Measurements from ENCODE around the gene PTMA. TPM values are rescaled to one million over a fixed set of nuclear protein-coding genes. Genes with fewer than 3 reads are reported as not detected.

Gene PTMA
- polyA plus RNA-seq, 3 donors = 1,062 to 1,127 (median 1,072) TPM

DNA sequence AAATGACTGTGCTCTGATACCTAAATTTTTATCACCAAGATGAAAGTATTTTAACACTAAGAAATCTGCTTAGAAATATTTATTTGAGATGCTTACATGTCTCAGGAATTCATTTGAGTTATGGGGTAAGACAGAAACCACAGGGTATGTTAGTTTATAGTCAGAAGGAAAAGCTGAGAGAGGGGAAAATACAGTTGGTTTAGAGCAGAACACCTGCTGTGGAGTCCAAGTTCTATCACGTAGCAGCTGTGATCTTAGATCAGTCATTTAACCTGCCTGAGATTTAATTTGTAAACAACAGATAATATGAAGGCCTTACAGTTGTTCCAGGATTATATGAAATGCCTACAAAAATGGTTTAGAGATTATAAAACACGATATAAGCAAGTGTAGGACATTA lies 43.7 kb downstream of the PTMA start:
- H3K4me1 ChIP-seq (ENCODE audit: control insufficient read depth in 1 of 2, insufficient read depth in 2 of 2, low read length in 2 of 2) = no peaks in the 10 kb centered on the region
- Mint-ChIP-seq H3K27ac (no peak overlapping the region), H3K4me3 (no peak overlapping the region), H3K4me1 (no peaks in the 10 kb centered on the region), H3K9me3 (peaks cover 0 to 2% (median 0%) of the 10 kb centered on the region in 7 donors), H3K36me3 (no peaks in the 10 kb centered on the region), H3K27me3 (ENCODE audit: low read depth in 3 of 3) (peaks cover 0 to 3% (median 0%) of the 10 kb centered on the region in 3 donors)
- H3K9ac ChIP-seq (ENCODE audit: insufficient read depth, low read length, poor library complexity, severe bottlenecking) = no peak overlapping the region
- no peak overlapping the region for H3K4me2 ChIP-seq (replicated peaks; ENCODE audit: extremely low read depth, low read length, poor library complexity, severe bottlenecking)
- no peak overlapping the region for H2AFZ ChIP-seq (ENCODE audit: insufficient read depth, low read depth, low read length, poor library complexity, severe bottlenecking)
- no peak overlapping the region for H3K4me3 ChIP-seq (replicated peaks in 1 of 3; ENCODE audit: low read depth in 2 of 3, low read length in 3 of 3)
- no peaks in the 10 kb centered on the region for H3K79me2 ChIP-seq (ENCODE audit: insufficient read depth, low read length)
- DNase-seq = no peak
- no peaks in the 10 kb centered on the region for H4K20me1 ChIP-seq (ENCODE audit: insufficient read depth, low read length)
- intact Hi-C loops (cut with micrococcal nuclease) = no loop called here
- WGBS (ENCODE audit: insufficient coverage) = no CpG with 5 or more reads among the region's 2 CpGs
- no peaks in the 10 kb centered on the region for H3K9me3 ChIP-seq (replicated peaks in 1 of 2; ENCODE audit: control insufficient read depth in 1 of 2, insufficient read depth in 1 of 2, low read length in 2 of 2)
- H3K27me3 ChIP-seq (ENCODE audit: control insufficient read depth in 2 of 2, insufficient read depth in 2 of 2, low read length in 2 of 2) = no peaks in the 10 kb centered on the region
- TF ChIP-seq, protein P1, sequence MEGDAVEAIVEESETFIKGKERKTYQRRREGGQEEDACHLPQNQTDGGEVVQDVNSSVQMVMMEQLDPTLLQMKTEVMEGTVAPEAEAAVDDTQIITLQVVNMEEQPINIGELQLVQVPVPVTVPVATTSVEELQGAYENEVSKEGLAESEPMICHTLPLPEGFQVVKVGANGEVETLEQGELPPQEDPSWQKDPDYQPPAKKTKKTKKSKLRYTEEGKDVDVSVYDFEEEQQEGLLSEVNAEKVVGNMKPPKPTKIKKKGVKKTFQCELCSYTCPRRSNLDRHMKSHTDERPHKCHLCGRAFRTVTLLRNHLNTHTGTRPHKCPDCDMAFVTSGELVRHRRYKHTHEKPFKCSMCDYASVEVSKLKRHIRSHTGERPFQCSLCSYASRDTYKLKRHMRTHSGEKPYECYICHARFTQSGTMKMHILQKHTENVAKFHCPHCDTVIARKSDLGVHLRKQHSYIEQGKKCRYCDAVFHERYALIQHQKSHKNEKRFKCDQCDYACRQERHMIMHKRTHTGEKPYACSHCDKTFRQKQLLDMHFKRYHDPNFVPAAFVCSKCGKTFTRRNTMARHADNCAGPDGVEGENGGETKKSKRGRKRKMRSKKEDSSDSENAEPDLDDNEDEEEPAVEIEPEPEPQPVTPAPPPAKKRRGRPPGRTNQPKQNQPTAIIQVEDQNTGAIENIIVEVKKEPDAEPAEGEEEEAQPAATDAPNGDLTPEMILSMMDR (IDR thresholded peaks at IDR 0.05) = no peak
- H3K36me3 ChIP-seq (replicated peaks in 1 of 2; ENCODE audit: control insufficient read depth in 1 of 2, insufficient read depth in 2 of 2, low read length in 2 of 2) = no peaks in the 10 kb centered on the region
- no peak overlapping the region for H3K27ac ChIP-seq (ENCODE audit: low read depth in 1 of 2, low read length in 2 of 2)

GRCh38 chr2:231761735-231762134 lies 53.4 kb downstream of the PTMA start:
- Histone ChIP-seq H3K9ac (ENCODE audit: insufficient read depth, low read length, poor library complexity, severe bottlenecking) (no peak overlapping the region), H3K4me2 (replicated peaks; ENCODE audit: extremely low read depth, low read length, poor library complexity, severe bottlenecking) (no peak overlapping the region), H3K4me1 (ENCODE audit: control insufficient read depth in 1 of 2, insufficient read depth in 2 of 2, low read length in 2 of 2) (no peaks in the 10 kb centered on the region), H3K27me3 (ENCODE audit: control insufficient read depth in 2 of 2, insufficient read depth in 2 of 2, low read length in 2 of 2) (no peaks in the 10 kb centered on the region), H3K27ac (ENCODE audit: low read depth in 1 of 2, low read length in 2 of 2) (no peak overlapping the region), H2AFZ (ENCODE audit: insufficient read depth, low read depth, low read length, poor library complexity, severe bottlenecking) (no peak overlapping the region), H3K4me3 (replicated peaks in 1 of 3; ENCODE audit: low read depth in 2 of 3, low read length in 3 of 3) (no peak overlapping the region), H3K79me2 (ENCODE audit: insufficient read depth, low read length) (no peaks in the 10 kb centered on the region), H4K20me1 (ENCODE audit: insufficient read depth, low read length) (no peaks in the 10 kb centered on the region), H3K9me3 (replicated peaks in 1 of 2; ENCODE audit: control insufficient read depth in 1 of 2, insufficient read depth in 1 of 2, low read length in 2 of 2) (no peaks in the 10 kb centered on the region), H3K36me3 (replicated peaks in 1 of 2; ENCODE audit: control insufficient read depth in 1 of 2, insufficient read depth in 2 of 2, low read length in 2 of 2) (no peaks in the 10 kb centered on the region)
- Mint-ChIP-seq H3K4me1 (no peaks in the 10 kb centered on the region), H3K36me3 (peaks cover 4 to 8% of the 10 kb centered on the region in 2 donors), H3K27me3 (ENCODE audit: low read depth in 3 of 3) (no peaks in the 10 kb centered on the region), H3K4me3 (no peak overlapping the region), H3K9me3 (no peaks in the 10 kb centered on the region), H3K27ac (no peak overlapping the region)
- WGBS (ENCODE audit: insufficient coverage) = no CpG with 5 or more reads among the region's 2 CpGs
- DNase-seq = no peak
- intact Hi-C loops (cut with micrococcal nuclease) = no loop called here
- TF ChIP-seq, protein P1 (IDR thresholded peaks at IDR 0.05) = no peak

Small RNAs within 50 kb of the gene (small RNA-seq; reads per million reads assigned to genes)
- gene RF00015 (ENCODE audit: insufficient read length, low read depth) = not detected

Other genes with a start within 250 kb of the PTMA start
- 100 to 1,000 TPM in 2 of 3 donors, 10 to 100 TPM in 1; 26.2 to 143 (median 106) TPM for gene NCL, start 244.0 kb upstream of the PTMA start, polyA plus RNA-seq
- not detected for gene NMUR1, start 178.1 kb upstream of the PTMA start, polyA plus RNA-seq
- not detected for gene TEX44, start 115.7 kb upstream of the PTMA start, polyA plus RNA-seq
- gene PDE6D, start 72.8 kb downstream of the PTMA start, polyA plus RNA-seq = 10 to 100 TPM; 28.4 to 54.6 (median 50.5) TPM
- gene COPS7B, start 77.9 kb downstream of the PTMA start, polyA plus RNA-seq = 10 to 100 TPM in 2 of 3 donors, 1 to 10 TPM in 1; 9.5 to 38.8 (median 11.9) TPM
- gene NPPC, start 217.9 kb downstream of the PTMA start, polyA plus RNA-seq = not detected

Measured in CD14-positive monocyte (primary cell).